HepG2 (cell line): Measurements from ENCODE around the gene ATP8B2. TPM values are rescaled to one million over a fixed set of nuclear protein-coding genes. Genes with fewer than 3 reads are reported as not detected.

Experiments
- CBFB ChIP-seq: sonication (generic); formaldehyde crosslinking; IDR thresholded peaks from 2 replicates; pipeline ENCODE4 v1.4.0; 2020; ENCODE audit warnings: missing genetic modification reagents
- ELF3 ChIP-seq: IDR thresholded peaks from 2 replicates; pipeline ENCODE4 v1.6.1; 2016; ENCODE audit warnings: missing genetic modification reagents, missing compliant biosample characterization
- ERF ChIP-seq: IDR thresholded peaks from 2 replicates; pipeline ENCODE4 v1.6.1; 2018; ENCODE audit warnings: missing biosample characterization, missing genetic modification reagents
- ESRRA ChIP-seq: sonication (generic); formaldehyde crosslinking; IDR thresholded peaks from 2 replicates; pipeline ENCODE4 v1.5.1; 2020; ENCODE audit warnings: mild to moderate bottlenecking, low read depth, missing genetic modification reagents
- HNRNPL ChIP-seq: fragments of 200-400 bp; formaldehyde crosslinking; IDR thresholded peaks from 2 replicates; pipeline ENCODE4 v1.6.1; 2017; ENCODE audit warnings: mild to moderate bottlenecking, low read depth, low read length
- KDM2A ChIP-seq: sonication (generic); formaldehyde crosslinking; IDR thresholded peaks from 2 replicates; pipeline ENCODE4 v1.4.0; 2020; ENCODE audit warnings: low read depth, missing genetic modification reagents, borderline replicate concordance
- KLF13 ChIP-seq: sonication (generic); formaldehyde crosslinking; IDR thresholded peaks from 2 replicates; pipeline ENCODE4 v1.4.0; 2020; ENCODE audit warnings: mild to moderate bottlenecking, missing genetic modification reagents
- MBNL3 ChIP-seq: fragments of 250-450 bp; sonication (Bioruptor Pico); conservative IDR thresholded peaks from 2 replicates; pipeline ENCODE4 v1.8.0; 2022; ENCODE audit warnings: mild to moderate bottlenecking, inconsistent platforms
- MED8 ChIP-seq: sonication (generic); formaldehyde crosslinking; IDR thresholded peaks from 2 replicates; pipeline ENCODE4 v1.8.1; 2023; ENCODE audit warnings: mild to moderate bottlenecking, missing genetic modification reagents; ENCODE audit not compliant: insufficient replicate concordance
- MEIS1 ChIP-seq: sonication (generic); formaldehyde crosslinking; IDR thresholded peaks from 2 replicates; pipeline ENCODE4 v1.9.0; 2021; ENCODE audit warnings: mild to moderate bottlenecking, missing genetic modification reagents, moderate library complexity, borderline replicate concordance
- MIER3 ChIP-seq: IDR thresholded peaks from 2 replicates; pipeline ENCODE4 v1.6.1; 2016; ENCODE audit warnings: missing compliant biosample characterization, borderline replicate concordance
- NCOA2 ChIP-seq: sonication (generic); formaldehyde crosslinking; IDR thresholded peaks from 2 replicates; pipeline ENCODE4 v1.8.0; 2022; ENCODE audit warnings: inconsistent platforms
- SMAD3 ChIP-seq: sonication (generic); formaldehyde crosslinking; IDR thresholded peaks from 2 replicates; pipeline ENCODE4 v1.4.0; 2020; ENCODE audit warnings: missing genetic modification reagents
- TAF15 ChIP-seq: fragments of 200-400 bp; formaldehyde crosslinking; IDR thresholded peaks from one replicate; pipeline ENCODE4 v1.6.1; 2018; ENCODE audit warnings: mild to moderate bottlenecking, low read depth, low read length; ENCODE audit not compliant: poor library complexity, severe bottlenecking
- ZBTB3 ChIP-seq: sonication (generic); formaldehyde crosslinking; IDR thresholded peaks from 2 replicates; pipeline ENCODE4 v1.4.0; 2020; ENCODE audit warnings: low read depth, mild to moderate bottlenecking, moderate library complexity, missing genetic modification reagents, borderline replicate concordance
- ZNF124 ChIP-seq: sonication (generic); formaldehyde crosslinking; IDR thresholded peaks from 2 replicates; pipeline ENCODE4 v1.4.0; 2020; ENCODE audit warnings: missing genetic modification reagents
- ZNF652 ChIP-seq: IDR thresholded peaks from 2 replicates; pipeline ENCODE4 v1.6.1; 2016; ENCODE audit warnings: low read depth, borderline replicate concordance
- polyA plus RNA-seq, 8 experiments: library from polyadenylated mRNA; depleted of rRNA in 3 of 8; stranded (reverse) in 7 of 8; unstranded in 1 of 8; fragments of >200 nt; fragmentation: Illumina TruSeq in 4 of 8; extraction: Trizol in 4 of 8; gene quantifications; 2 replicates each; pipeline versions ENCODE4 v1.2.1 to v1.2.3, GENCODE V29; 2011 to 2016; ENCODE audit warnings: low read depth in 4 of 8, missing spikeins in 1 of 8, mixed read lengths in 1 of 8; ENCODE audit not compliant: insufficient read depth in 1 of 8
- total RNA-seq, 5 experiments: library from RNA; depleted of rRNA; stranded (reverse); fragments of >200 nt; fragmentation: Illumina TruSeq; extraction: Trizol; gene quantifications; 2 replicates each; pipeline ENCODE4 v1.2.3, GENCODE V29; 2016; ENCODE audit warnings: low read depth in 1 of 5
- TF ChIP-seq, protein P1 (sequence below): sonication (generic); formaldehyde crosslinking; IDR thresholded peaks from 2 replicates; pipeline ENCODE4 v1.4.0; 2020; ENCODE audit warnings: mild to moderate bottlenecking, low read depth, missing genetic modification reagents
- TF ChIP-seq, protein P2 (sequence below): sonication (generic); formaldehyde crosslinking; conservative IDR thresholded peaks from 2 replicates; pipeline ENCODE4 v1.8.0; 2022; ENCODE audit warnings: low read depth, missing genetic modification reagents
- TF ChIP-seq, protein P3 (sequence below): sonication (generic); formaldehyde crosslinking; IDR thresholded peaks from 2 replicates; pipeline ENCODE4 v1.5.1; 2020; ENCODE audit warnings: missing genetic modification reagents, mild to moderate bottlenecking, borderline replicate concordance
- TF ChIP-seq, protein P4 (sequence below): sonication (generic); formaldehyde crosslinking; IDR thresholded peaks from 2 replicates; pipeline ENCODE4 v1.8.0; 2022; ENCODE audit warnings: mild to moderate bottlenecking, missing genetic modification reagents
- TF ChIP-seq, protein P5 (sequence below): sonication (generic); formaldehyde crosslinking; IDR thresholded peaks from 2 replicates; pipeline ENCODE4 v1.5.0; 2020; ENCODE audit warnings: mild to moderate bottlenecking, missing genetic modification reagents

The ATP8B2 gene
- total and polyA plus RNA-seq, 2 of the 13 experiments (the other 11 are each of a cell fraction or from before 2014, with no cell fraction given) = 20.4 to 39.3 TPM

DNA sequence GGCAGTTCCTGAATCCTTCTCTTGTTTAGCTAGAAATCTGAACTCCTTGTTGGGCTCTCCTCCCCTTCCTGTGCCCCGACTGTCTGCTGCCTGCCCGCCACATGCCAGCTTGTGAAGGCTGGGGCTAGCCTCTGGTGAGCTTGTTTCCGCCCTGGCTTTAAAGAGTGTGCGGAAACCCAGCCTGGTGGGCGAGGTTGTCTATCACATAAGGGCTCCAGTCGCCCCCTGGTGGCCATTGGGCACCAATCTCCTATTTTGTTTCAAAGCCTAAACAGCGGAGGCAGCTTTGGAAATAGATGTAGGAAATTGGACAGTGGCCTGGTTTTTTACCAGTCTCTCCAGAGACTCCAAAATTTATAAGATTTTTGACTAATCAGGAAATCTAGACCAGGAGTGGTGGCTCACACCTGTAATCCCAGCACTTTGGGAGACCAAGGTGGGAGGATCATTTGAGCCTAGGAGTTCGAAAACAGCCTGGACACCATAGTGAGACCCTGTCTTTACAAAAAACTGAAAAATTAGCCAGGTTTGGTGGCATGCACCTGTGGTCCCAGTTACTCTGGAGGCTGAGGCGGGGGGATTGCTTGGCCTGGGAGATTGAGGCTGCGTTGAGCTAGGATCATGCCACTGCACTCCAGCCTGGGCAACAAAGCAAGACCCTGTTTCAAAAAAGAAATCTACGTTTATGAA lies 9.8 kb downstream of the ATP8B2 start (continued):
- TF ChIP-seq, protein P1, sequence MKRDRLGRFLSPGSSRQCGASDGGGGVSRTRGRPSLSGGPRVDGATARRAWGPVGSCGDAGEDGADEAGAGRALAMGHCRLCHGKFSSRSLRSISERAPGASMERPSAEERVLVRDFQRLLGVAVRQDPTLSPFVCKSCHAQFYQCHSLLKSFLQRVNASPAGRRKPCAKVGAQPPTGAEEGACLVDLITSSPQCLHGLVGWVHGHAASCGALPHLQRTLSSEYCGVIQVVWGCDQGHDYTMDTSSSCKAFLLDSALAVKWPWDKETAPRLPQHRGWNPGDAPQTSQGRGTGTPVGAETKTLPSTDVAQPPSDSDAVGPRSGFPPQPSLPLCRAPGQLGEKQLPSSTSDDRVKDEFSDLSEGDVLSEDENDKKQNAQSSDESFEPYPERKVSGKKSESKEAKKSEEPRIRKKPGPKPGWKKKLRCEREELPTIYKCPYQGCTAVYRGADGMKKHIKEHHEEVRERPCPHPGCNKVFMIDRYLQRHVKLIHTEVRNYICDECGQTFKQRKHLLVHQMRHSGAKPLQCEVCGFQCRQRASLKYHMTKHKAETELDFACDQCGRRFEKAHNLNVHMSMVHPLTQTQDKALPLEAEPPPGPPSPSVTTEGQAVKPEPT (CRISPR knock-in tag) = no peak
- no peak for TF ChIP-seq CBFB
- TF ChIP-seq ZNF652 (CRISPR knock-in tag) = peak; percentile 98
- 0 out of 2 replicates have a peak, but pooled peaks have one; percentile 20 for TF ChIP-seq SMAD3 (CRISPR knock-in tag)
- no peak for TF ChIP-seq MED8
- TF ChIP-seq ELF3 (CRISPR knock-in tag) = peak; percentile 72; the same call in 1 of the 2 replicates
- TF ChIP-seq, protein P2, sequence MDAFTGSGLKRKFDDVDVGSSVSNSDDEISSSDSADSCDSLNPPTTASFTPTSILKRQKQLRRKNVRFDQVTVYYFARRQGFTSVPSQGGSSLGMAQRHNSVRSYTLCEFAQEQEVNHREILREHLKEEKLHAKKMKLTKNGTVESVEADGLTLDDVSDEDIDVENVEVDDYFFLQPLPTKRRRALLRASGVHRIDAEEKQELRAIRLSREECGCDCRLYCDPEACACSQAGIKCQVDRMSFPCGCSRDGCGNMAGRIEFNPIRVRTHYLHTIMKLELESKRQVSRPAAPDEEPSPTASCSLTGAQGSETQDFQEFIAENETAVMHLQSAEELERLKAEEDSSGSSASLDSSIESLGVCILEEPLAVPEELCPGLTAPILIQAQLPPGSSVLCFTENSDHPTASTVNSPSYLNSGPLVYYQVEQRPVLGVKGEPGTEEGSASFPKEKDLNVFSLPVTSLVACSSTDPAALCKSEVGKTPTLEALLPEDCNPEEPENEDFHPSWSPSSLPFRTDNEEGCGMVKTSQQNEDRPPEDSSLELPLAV (CRISPR knock-in tag) = no peak
- TF ChIP-seq NCOA2 (CRISPR knock-in tag) = no peak
- TF ChIP-seq ERF (CRISPR knock-in tag) = peak; percentile 57; the same call in 1 of the 2 replicates
- 0 out of 2 replicates have a peak, but pooled peaks have one; percentile 37 for TF ChIP-seq KDM2A (CRISPR knock-in tag)
- no peak for TF ChIP-seq MEIS1 (CRISPR knock-in tag)
- TF ChIP-seq, protein P3, sequence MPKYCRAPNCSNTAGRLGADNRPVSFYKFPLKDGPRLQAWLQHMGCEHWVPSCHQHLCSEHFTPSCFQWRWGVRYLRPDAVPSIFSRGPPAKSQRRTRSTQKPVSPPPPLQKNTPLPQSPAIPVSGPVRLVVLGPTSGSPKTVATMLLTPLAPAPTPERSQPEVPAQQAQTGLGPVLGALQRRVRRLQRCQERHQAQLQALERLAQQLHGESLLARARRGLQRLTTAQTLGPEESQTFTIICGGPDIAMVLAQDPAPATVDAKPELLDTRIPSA = no peak
- 0 out of 2 replicates have a peak, but pooled peaks have one; percentile 29 for TF ChIP-seq MIER3 (CRISPR knock-in tag)
- 0 out of 2 replicates have a peak, but pooled peaks have one; percentile 36 for TF ChIP-seq ZNF124 (CRISPR knock-in tag)
- 0 out of 2 replicates have a peak, but pooled peaks have one; percentile 20 for TF ChIP-seq ZBTB3 (CRISPR knock-in tag)
- TF ChIP-seq, protein P4, sequence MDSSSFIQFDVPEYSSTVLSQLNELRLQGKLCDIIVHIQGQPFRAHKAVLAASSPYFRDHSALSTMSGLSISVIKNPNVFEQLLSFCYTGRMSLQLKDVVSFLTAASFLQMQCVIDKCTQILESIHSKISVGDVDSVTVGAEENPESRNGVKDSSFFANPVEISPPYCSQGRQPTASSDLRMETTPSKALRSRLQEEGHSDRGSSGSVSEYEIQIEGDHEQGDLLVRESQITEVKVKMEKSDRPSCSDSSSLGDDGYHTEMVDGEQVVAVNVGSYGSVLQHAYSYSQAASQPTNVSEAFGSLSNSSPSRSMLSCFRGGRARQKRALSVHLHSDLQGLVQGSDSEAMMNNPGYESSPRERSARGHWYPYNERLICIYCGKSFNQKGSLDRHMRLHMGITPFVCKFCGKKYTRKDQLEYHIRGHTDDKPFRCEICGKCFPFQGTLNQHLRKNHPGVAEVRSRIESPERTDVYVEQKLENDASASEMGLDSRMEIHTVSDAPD (CRISPR knock-in tag) = 0 out of 2 replicates have a peak, but pooled peaks have one; percentile 53
- TF ChIP-seq HNRNPL = peak; percentile 90
- no peak for TF ChIP-seq MBNL3 (CRISPR knock-in tag)
- no peak for TF ChIP-seq ESRRA (CRISPR knock-in tag)
- no peak for TF ChIP-seq TAF15
- TF ChIP-seq, protein P5, sequence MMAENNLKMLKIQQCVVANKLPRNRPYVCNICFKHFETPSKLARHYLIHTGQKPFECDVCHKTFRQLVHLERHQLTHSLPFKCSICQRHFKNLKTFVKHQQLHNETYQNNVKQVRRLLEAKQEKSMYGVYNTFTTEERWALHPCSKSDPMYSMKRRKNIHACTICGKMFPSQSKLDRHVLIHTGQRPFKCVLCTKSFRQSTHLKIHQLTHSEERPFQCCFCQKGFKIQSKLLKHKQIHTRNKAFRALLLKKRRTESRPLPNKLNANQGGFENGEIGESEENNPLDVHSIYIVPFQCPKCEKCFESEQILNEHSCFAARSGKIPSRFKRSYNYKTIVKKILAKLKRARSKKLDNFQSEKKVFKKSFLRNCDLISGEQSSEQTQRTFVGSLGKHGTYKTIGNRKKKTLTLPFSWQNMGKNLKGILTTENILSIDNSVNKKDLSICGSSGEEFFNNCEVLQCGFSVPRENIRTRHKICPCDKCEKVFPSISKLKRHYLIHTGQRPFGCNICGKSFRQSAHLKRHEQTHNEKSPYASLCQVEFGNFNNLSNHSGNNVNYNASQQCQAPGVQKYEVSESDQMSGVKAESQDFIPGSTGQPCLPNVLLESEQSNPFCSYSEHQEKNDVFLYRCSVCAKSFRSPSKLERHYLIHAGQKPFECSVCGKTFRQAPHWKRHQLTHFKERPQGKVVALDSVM (CRISPR knock-in tag) = no peak
- no peak for TF ChIP-seq KLF13 (CRISPR knock-in tag)
